ENCODE results near the gene THSD7B.
"Not testable (repeated sequence)": the region's sequence is repeated elsewhere in the genome, so short reads cannot be mapped to it uniquely, and the experiment has no call there.

Gene THSD7B

GRCh38 chr2:137539336-137539735, 774.0 kb downstream of the THSD7B start:
- no peak for DNase-seq (ENCODE audit: low read depth in 3 of 3)

- no peak for DNase-seq (ENCODE audit: low read depth in 3 of 3)
Measured at GRCh38 chr2:137547842-137548241, 782.5 kb downstream of the THSD7B start.

- no peak for DNase-seq (ENCODE audit: low read depth in 3 of 3)
Measured at GRCh38 chr2:137566387-137566786, 801.0 kb downstream of the THSD7B start.

- no peak for DNase-seq (ENCODE audit: low read depth in 3 of 3)
Measured at GRCh38 chr2:137570484-137570883, 805.1 kb downstream of the THSD7B start.

GRCh38 chr2:137587834-137588233, 822.5 kb downstream of the THSD7B start:
- DNase-seq (ENCODE audit: low read depth in 3 of 3): not testable (repeated sequence)

- not testable (repeated sequence) for DNase-seq (ENCODE audit: low read depth in 3 of 3)
Measured at GRCh38 chr2:137588578-137588977, 823.2 kb downstream of the THSD7B start.

GRCh38 chr2:137590102-137590501, 824.8 kb downstream of the THSD7B start:
- no peak for DNase-seq (ENCODE audit: low read depth in 3 of 3)

GRCh38 chr2:137607722-137608318, 842.5 kb downstream of the THSD7B start:
- no peak for DNase-seq (ENCODE audit: low read depth in 3 of 3)

- no peak for DNase-seq (ENCODE audit: low read depth in 3 of 3)
Measured at GRCh38 chr2:137638932-137639331, 873.6 kb downstream of the THSD7B start.

- no peak for DNase-seq (ENCODE audit: low read depth in 3 of 3)
Measured at GRCh38 chr2:137644731-137645130, 879.4 kb downstream of the THSD7B start.

GRCh38 chr2:137654046-137654445, 888.7 kb downstream of the THSD7B start:
- no peak for DNase-seq (ENCODE audit: low read depth in 3 of 3)

- DNase-seq (ENCODE audit: low read depth in 3 of 3): no peak
Measured at GRCh38 chr2:137655814-137656213, 890.5 kb downstream of the THSD7B start.

- DNase-seq (ENCODE audit: low read depth in 3 of 3): no peak
Measured at GRCh38 chr2:137658433-137658832, 893.1 kb downstream of the THSD7B start.

- no peak for DNase-seq (ENCODE audit: low read depth in 3 of 3)
Measured at GRCh38 chr2:137659616-137660015, 894.3 kb downstream of the THSD7B start.

- no peak for DNase-seq (ENCODE audit: low read depth in 3 of 3)
Measured at GRCh38 chr2:137670111-137670510, 904.8 kb downstream of the THSD7B start.

GRCh38 chr2:137672989-137673552, 907.7 kb downstream of the THSD7B start:
- DNase-seq (ENCODE audit: low read depth in 3 of 3): no peak

GRCh38 chr2:137674991-137675390, 909.6 kb downstream of the THSD7B start:
- DNase-seq (ENCODE audit: low read depth in 3 of 3): no peak

GRCh38 chr2:137675584-137676327, 910.4 kb downstream of the THSD7B start:
- no peak for DNase-seq (ENCODE audit: low read depth in 3 of 3)

GRCh38 chr2:137676346-137676745, 911.0 kb downstream of the THSD7B start:
- no peak for DNase-seq (ENCODE audit: low read depth in 3 of 3)

- DNase-seq (ENCODE audit: low read depth in 3 of 3): no peak
Measured at GRCh38 chr2:137677466-137677865, 912.1 kb downstream of the THSD7B start.

- no peak for DNase-seq (ENCODE audit: low read depth in 3 of 3)
Measured at GRCh38 chr2:137689549-137689948, 924.2 kb downstream of the THSD7B start.

- DNase-seq (ENCODE audit: low read depth in 3 of 3): no peak
Measured at GRCh38 chr2:137693534-137693933, 928.2 kb downstream of the THSD7B start.

- DNase-seq (ENCODE audit: low read depth in 3 of 3): no peak
Measured at GRCh38 chr2:137696916-137697315, 931.6 kb downstream of the THSD7B start.

All from stimulated activated CD4-positive, alpha-beta T cell treated with anti-CD3 and anti-CD28 coated beads, TNF-alpha, amount 100 ng/mL, for 48 hours (primary cell).